Esophagus (tissue), 2 donors: ENCODE measurements around the gene ZNF804A. TPM values are rescaled to one million over a fixed set of nuclear protein-coding genes. Genes with fewer than 3 reads are reported as not detected.

Experiments used
- H3K27ac ChIP-seq, 2 donors: one replicate each; pipeline ENCODE4 v1.5.1; 2013; ENCODE audit warnings: low read depth in 2 of 2, mild to moderate bottlenecking in 2 of 2, inconsistent platforms in 1 of 2, low read length in 1 of 2, moderate library complexity in 1 of 2
- H3K27me3 ChIP-seq, 2 donors: one replicate each; pipeline ENCODE4 v1.6.1; 2013; ENCODE audit warnings: low read length in 2 of 2, control low read depth in 1 of 2, mild to moderate bottlenecking in 1 of 2; ENCODE audit not compliant: insufficient read depth in 2 of 2, control insufficient read depth in 1 of 2
- H3K36me3 ChIP-seq, 2 donors: one replicate each; pipeline ENCODE4 v1.6.1; 2013; ENCODE audit warnings: low read length in 1 of 2; ENCODE audit not compliant: control insufficient read depth in 2 of 2, insufficient read depth in 2 of 2
- H3K4me1 ChIP-seq, 2 donors: one replicate each; pipeline ENCODE4 v1.6.1; 2013; ENCODE audit warnings: low read length in 1 of 2; ENCODE audit not compliant: control insufficient read depth in 2 of 2, insufficient read depth in 2 of 2
- H3K4me3 ChIP-seq, 2 donors: one replicate each; pipeline ENCODE4 v1.5.1; 2013; ENCODE audit warnings: low read length in 2 of 2, mild to moderate bottlenecking in 2 of 2, low read depth in 1 of 2, moderate library complexity in 1 of 2
- H3K9me3 ChIP-seq, 2 donors: one replicate each; pipeline ENCODE4 v1.6.1; 2013; ENCODE audit warnings: mild to moderate bottlenecking in 2 of 2, low read depth in 1 of 2, low read length in 1 of 2, moderate library complexity in 1 of 2; ENCODE audit not compliant: control insufficient read depth in 2 of 2, insufficient read depth in 1 of 2
- WGBS, 2 donors: extraction: QIAGEN DNeasy Blood & Tissue Kit; methylation state at CpG; one replicate each; pipeline ENCODE4 v1.1.7; 2013; 5-methylcytosine and 5-hydroxymethylcytosine counted together
- polyA plus RNA-seq, 2 donors: library from polyadenylated mRNA; stranded (reverse); fragments of 200-250 nt; gene quantifications; one replicate each; pipeline ENCODE4 v1.2.3, GENCODE V29; 2013
- donor health status: healthy with polysubstance abuse.
- donor health status: Bipolar disorder and iron deficiency.

Gene ZNF804A
- polyA plus RNA-seq, 2 donors, result 0.01 TPM; not detected in 1

DNA sequence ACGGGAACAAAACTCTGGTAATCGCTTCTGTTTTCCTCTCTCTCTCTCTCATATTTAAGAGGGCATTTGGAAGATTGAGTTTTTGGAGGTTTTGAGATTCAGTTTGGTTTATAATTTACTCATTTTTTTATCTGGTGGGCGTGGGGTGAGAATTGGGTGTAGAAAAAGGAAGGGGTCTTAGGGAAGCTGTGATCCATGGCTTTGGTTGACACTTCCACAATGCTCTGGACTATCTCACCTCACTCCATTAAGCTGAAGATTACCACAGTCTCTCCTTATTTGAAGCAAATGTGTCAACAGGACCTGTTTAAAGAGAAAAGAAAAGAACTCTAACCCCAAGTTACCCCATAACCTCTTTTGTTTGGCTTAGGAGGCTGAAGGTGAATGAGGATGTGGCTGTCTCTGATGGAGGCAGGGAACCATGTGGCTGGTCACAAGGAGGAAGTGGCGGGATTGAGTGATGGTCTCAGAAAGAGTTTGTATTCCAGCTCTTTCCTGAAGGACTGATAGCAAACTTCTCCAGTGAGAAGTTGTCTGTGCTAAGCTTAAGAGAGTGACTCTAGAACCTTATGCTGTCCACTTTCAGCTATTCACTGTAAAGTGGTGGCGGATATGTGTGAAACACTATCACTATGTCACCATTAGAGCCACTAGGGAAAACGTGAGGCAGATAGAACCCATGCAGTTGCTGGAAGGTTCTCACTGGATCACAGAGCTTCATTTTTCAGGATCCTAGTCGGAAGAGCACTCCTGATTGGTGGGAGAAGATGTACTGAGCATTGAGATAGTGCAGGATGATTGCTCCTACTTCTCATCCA is 934 bp downstream of the ZNF804A start:
- WGBS, 2 donors, result 37 to 40% methylated on average over 7 of the region's 7 CpGs
- H3K4me3 ChIP-seq, result peak overlapping the region; percentile 57 to 58
- no peak overlapping the region for H3K27ac ChIP-seq
- H3K27me3 ChIP-seq, result peaks cover 0 to 3% of the 10 kb centered on the region in 2 donors
- peaks cover 0 to 5% of the 10 kb centered on the region in 2 donors for H3K4me1 ChIP-seq
- no peaks in the 10 kb centered on the region for H3K9me3 ChIP-seq
- H3K36me3 ChIP-seq, result no peaks in the 10 kb centered on the region

DNA sequence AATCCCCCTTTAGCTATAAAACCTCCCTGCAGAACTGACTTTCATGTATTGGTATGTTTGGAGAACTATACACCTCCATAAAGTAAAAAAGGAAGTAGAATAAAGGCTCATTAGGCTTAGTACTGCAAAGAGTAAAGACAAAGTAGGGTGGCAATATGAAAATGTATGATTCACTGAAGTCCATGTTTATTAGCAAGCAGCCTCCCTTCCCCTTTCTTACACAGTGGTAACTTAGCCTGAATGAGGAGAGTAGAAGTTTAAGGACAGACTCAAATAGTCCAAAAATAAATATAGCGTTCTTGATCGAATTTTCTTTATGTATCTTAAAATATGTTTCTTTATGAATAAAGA is 1.5 kb downstream of the ZNF804A start:
- 73 to 91% methylated on average over 2 of the region's 2 CpGs for WGBS, 2 donors
- H3K4me1 ChIP-seq, result peaks cover 0 to 5% of the 10 kb centered on the region in 2 donors
- H3K36me3 ChIP-seq, result no peaks in the 10 kb centered on the region
- no peak overlapping the region for H3K27ac ChIP-seq
- H3K4me3 ChIP-seq, result no peak overlapping the region
- H3K27me3 ChIP-seq, result peaks cover 0 to 3% of the 10 kb centered on the region in 2 donors
- H3K9me3 ChIP-seq, result no peaks in the 10 kb centered on the region

DNA sequence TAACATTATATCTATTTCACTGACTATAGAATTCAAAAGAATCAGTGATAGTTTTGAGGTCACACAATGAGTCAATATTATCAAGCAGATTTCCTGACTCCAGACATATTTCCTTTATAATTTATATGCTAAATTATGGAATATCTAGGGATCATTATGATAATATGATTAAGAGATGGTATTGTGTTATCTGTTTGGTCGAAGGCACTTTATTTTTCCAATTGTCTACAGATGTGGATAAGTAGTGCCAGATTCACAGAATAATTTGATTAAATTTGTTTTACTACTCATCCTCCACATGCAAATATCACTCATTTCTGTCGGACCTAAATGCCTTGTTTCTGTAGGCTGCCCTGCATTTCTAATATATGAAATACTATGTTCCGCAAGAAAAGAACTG is 4.4 kb downstream of the ZNF804A start:
- no peaks in the 10 kb centered on the region for H3K9me3 ChIP-seq
- 86 to 90% methylated on average over 3 of the region's 3 CpGs for WGBS, 2 donors

DNA sequence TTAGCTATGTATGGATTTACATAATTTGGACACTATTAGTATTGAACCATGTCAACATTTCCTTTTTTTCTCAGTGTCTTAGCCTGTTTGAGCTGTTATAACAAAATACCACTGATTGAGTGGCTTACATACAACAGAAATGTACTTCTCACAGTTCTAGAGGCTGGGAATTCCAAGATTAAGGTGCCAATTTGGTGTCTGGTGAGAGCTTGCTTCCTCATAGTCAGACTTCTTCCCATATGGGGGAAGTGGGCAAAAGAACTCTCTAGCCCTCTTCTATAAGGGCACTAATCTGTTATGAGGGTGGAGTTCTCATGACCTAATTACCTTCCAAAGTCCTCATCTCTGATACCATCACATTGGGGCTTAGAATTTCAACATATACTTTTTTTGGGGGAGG is 12.6 kb downstream of the ZNF804A start:
- Histone ChIP-seq H3K27ac (no peak overlapping the region), H3K9me3 (no peaks in the 10 kb centered on the region), H3K4me3 (no peak overlapping the region), H3K27me3 (no peaks in the 10 kb centered on the region), H3K4me1 (no peaks in the 10 kb centered on the region), H3K36me3 (no peaks in the 10 kb centered on the region)

More for the DNA sequence above, 4.4 kb downstream of the ZNF804A start:
- no peaks in the 10 kb centered on the region for H3K36me3 ChIP-seq
- peaks cover 0 to 5% of the 10 kb centered on the region in 2 donors for H3K4me1 ChIP-seq
- no peak overlapping the region for H3K27ac ChIP-seq
- peaks cover 0 to 3% of the 10 kb centered on the region in 2 donors for H3K27me3 ChIP-seq
- no peak overlapping the region for H3K4me3 ChIP-seq

DNA sequence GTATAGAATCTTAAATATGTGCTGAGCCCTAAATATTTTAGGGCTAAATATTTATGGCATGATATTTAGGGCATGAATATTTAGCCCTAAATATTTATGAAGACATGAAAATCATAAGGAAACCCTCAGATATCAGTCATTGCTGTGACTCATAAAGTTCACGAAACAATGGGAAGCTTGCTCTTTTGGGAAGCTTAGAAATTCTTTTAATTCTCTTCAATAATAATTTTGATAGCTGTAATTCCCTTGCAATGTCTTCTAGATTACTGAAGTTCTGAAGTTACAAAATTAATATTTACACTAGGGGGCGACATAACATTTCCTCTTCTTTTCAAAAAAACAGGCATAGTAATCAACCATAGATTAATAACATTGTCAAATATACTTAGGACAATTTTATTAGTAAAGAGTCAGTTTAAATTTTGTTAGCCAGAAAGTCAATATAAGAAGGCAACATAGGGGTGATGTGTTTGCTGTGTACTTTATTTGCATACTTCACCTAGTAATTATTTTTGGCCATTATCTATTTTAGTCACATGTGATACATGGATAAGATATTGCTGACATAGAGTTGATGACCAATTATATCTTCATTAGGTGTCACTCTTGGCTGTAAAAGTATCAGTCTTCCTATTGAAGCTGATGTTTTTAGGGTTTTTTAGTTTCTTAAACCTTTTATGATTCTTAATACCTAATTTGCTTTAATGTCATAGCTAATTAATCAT is 13.2 kb downstream of the ZNF804A start:
- no peak overlapping the region for H3K27ac ChIP-seq
- H3K9me3 ChIP-seq, result no peaks in the 10 kb centered on the region
- H3K36me3 ChIP-seq, result no peaks in the 10 kb centered on the region
- no peaks in the 10 kb centered on the region for H3K27me3 ChIP-seq
- WGBS, 2 donors, result 35 to 37% methylated on average over 2 of the region's 2 CpGs
- no peak overlapping the region for H3K4me3 ChIP-seq
- H3K4me1 ChIP-seq, result no peaks in the 10 kb centered on the region

DNA sequence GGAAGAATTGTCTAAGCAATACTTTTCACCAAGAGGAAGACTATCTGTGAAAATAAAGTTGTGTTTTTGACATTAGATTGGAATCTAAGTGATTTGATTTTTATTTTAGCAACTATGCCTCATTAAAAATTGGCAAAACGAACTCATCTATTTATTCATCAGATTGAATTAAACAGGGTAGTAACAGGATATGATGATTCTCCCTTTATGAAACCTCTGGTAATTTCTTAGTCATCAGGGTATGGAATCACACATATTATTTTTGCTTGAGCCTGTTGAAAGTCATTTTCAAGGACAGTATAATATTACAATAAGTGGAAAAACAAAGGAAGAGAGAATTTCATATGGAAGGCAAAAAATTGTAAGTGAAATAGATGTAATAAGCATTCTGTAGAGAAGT is 22.0 kb downstream of the ZNF804A start:
- 40 to 54% methylated on average over 1 of the region's 1 CpG for WGBS, 2 donors
- Histone ChIP-seq H3K4me3 (no peak overlapping the region), H3K36me3 (no peaks in the 10 kb centered on the region), H3K9me3 (no peaks in the 10 kb centered on the region), H3K27ac (no peak overlapping the region), H3K4me1 (no peaks in the 10 kb centered on the region), H3K27me3 (no peaks in the 10 kb centered on the region)

DNA sequence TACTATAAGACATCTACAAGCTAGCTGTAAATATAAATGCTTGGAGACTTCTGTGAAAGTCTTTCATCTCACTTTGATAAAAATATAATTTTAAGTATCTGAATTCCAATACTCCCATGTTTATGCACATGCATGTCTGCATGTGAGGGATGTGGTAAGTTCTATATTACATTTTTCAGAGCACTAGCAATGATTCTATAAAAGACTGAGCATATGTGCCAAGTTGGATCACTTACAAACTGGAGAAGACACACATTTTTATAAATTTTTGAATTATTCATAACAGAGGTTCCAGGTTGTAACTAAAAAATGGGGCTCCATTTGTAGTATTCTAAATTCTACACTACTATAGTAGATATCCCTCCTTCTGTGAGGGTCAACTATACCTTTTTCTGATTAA is 26.0 kb downstream of the ZNF804A start:
- H3K4me1 ChIP-seq, result no peaks in the 10 kb centered on the region
- no peak overlapping the region for H3K4me3 ChIP-seq
- no peaks in the 10 kb centered on the region for H3K27me3 ChIP-seq
- no peaks in the 10 kb centered on the region for H3K36me3 ChIP-seq
- H3K27ac ChIP-seq, result no peak overlapping the region
- peaks cover 0 to 2% of the 10 kb centered on the region in 2 donors for H3K9me3 ChIP-seq

DNA sequence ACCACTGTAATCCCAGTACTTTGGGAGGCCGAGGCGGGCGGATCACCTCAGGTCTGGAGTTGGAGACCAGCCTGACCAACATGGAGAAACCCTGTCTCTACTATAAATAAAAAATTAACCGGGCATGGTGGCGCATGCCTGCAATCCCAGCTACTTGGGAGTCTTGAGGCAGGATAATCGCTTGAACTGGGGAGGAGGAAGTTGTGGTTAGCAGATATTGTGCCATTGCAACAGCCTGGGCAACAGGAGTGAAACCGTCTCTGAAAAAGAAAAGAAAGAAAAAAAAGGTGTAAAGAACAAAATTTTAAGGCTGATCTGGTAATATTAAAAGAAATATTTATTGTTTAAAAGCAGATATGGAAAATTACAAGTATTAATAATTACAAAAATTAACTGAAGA is 29.7 kb downstream of the ZNF804A start:
- Histone ChIP-seq H3K9me3 (peaks cover 0 to 2% of the 10 kb centered on the region in 2 donors), H3K27ac (no peak overlapping the region), H3K27me3 (no peaks in the 10 kb centered on the region), H3K36me3 (no peaks in the 10 kb centered on the region), H3K4me3 (no peak overlapping the region), H3K4me1 (no peaks in the 10 kb centered on the region)
- WGBS, 2 donors, result 85 to 91% methylated on average over 7 of the region's 7 CpGs

DNA sequence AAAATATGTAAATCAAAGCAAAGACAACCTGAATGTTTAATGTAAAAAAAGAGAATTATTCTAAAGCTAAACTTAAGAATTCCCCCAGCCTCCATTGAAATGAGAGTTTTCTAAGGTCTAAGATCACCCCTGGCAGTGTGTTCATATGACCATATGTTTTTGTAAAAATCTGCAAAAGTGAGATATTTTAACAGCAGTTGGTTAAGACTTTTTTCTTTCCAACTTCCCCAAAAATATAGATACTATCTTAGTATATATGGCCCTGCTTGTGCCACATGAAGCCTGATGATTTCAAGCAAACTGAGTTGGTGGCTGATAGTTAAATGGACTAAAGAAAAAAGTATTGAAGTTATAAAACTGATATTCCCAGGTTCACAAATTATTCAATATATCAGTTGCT is 35.4 kb downstream of the ZNF804A start:
- H3K27ac ChIP-seq, result no peak overlapping the region
- H3K9me3 ChIP-seq, result no peaks in the 10 kb centered on the region
- H3K4me1 ChIP-seq, result no peaks in the 10 kb centered on the region
- no peaks in the 10 kb centered on the region for H3K36me3 ChIP-seq
- H3K4me3 ChIP-seq, result no peak overlapping the region
- H3K27me3 ChIP-seq, result no peaks in the 10 kb centered on the region

DNA sequence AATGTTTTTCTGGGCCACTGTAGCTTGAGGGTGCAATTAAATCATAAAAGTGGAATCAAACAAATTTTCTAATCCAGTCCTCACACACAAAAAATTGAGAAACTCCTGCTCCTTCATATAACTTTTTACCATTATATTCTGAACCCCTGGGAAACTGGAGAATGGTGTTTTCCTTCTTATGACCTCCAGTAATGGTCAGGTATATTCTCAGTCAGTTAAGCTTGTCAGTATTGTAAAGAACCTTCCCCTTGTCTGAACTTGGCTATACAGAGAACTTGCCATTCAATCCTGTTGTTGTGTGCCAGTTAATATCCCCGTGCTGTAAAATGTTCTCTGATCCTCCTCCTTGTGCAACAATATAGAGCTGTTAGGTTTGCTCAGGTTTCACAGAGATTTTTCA is 39.5 kb downstream of the ZNF804A start:
- Histone ChIP-seq H3K27ac (no peak overlapping the region), H3K27me3 (no peaks in the 10 kb centered on the region), H3K36me3 (no peaks in the 10 kb centered on the region), H3K4me1 (no peaks in the 10 kb centered on the region), H3K9me3 (no peaks in the 10 kb centered on the region), H3K4me3 (no peak overlapping the region)
- WGBS, 2 donors, result 50 to 51% methylated on average over 1 of the region's 1 CpG
